ENCODE data around the gene CDH4. TPM values are rescaled to one million over a fixed set of nuclear protein-coding genes. Genes with fewer than 3 reads are reported as not detected.

The CDH4 gene
- total and polyA plus RNA-seq, 9 of the 15 experiments (the other 6 are each of a cell fraction or from before 2014, with no cell fraction given), result 0.04 TPM; not detected in 8

DNA sequence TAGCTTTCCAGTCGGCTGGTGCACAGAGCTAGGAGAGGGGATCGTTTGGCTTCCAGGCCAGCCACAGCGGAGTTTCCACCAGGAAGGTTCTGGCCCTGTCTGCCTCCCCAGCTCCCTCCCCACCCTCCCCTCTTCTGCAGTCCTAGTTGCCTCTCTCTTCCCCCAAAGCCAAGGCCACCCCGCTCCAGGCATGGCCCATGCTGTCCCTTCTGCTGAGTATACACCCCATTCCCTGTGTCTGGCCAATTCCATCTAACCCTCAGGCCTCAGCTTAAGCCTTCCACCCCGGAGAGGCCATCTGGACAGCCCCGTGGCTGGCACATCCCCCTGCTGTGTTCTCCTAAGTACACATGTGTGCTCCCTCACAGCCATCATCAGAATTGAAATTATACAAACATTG lies 167.4 kb downstream of the CDH4 start:
- Histone ChIP-seq H4K20me1 (replicated peaks; ENCODE audit: control insufficient read depth, insufficient read depth, low read length) (no peaks in the 10 kb centered on the region; the same call in 1 of the 2 replicates), H3K27me3 (ENCODE audit: control insufficient read depth in 2 of 2, insufficient read depth in 2 of 2, low read length in 2 of 2) (peaks cover 4 to 22% of the 10 kb centered on the region in 2 experiments; a peak in 3 of 5 replicates), H3K4me1 (replicated peaks in 1 of 2; ENCODE audit: control insufficient read depth in 2 of 2, insufficient read depth in 2 of 2, low read length in 2 of 2) (no peaks in the 10 kb centered on the region), H3K36me3 (ENCODE audit: control insufficient read depth, insufficient read depth, low read length) (no peaks in the 10 kb centered on the region), H3K4me3 (no peak overlapping the region), H3K4me2 (ENCODE audit: insufficient read depth, low read length) (no peak overlapping the region), H3K9me1 (ENCODE audit: control insufficient read depth, insufficient read depth, low read length) (no peaks in the 10 kb centered on the region), H3K9me3 (replicated peaks; ENCODE audit: control insufficient read depth, insufficient read depth, low read depth, low read length) (no peaks in the 10 kb centered on the region), H3K9ac (ENCODE audit: insufficient read depth in 1 of 2, low read depth in 2 of 2, low read length in 2 of 2) (no peak overlapping the region), H2AFZ (ENCODE audit: low read depth, low read length) (no peak overlapping the region), H3K27ac (ENCODE audit: extremely low read depth, low read depth, low read length) (no peak overlapping the region), H3K79me2 (ENCODE audit: control insufficient read depth, insufficient read depth, low read length) (no peaks in the 10 kb centered on the region)
- FAIRE-seq, result no peak
- in situ Hi-C loops (cut with MboI), result no loop called here
- WGBS (ENCODE audit: insufficient coverage, low coverage, missing lambda C conversion rate), result 0% methylated on average over 6 of the region's 6 CpGs
- ATAC-seq, result no peak
- no peak for DNase-seq (ENCODE audit: extremely low read depth in 1 of 4, low spot score in 3 of 4)
- BruUV-seq (replicated peaks), result no TSS peak
- ChIA-PET CTCF (ENCODE audit: low intra/inter-chr PET ratio) (no interaction called here), POLR2A (interaction anchor here (0.6 kb wide), 1 partner anchor 39 kb away, joined by 3 read pairs; no protein-coding TSS in a partner anchor)
- intact Hi-C loops (cut with micrococcal nuclease), result no loop called here
- TF ChIP-seq ZNF668 (CRISPR knock-in tag; IDR thresholded peaks at IDR 0.05) (no peak), HNRNPL (IDR thresholded peaks at IDR 0.05; ENCODE audit: low read depth, low read length) (no peak), CHD2 (IDR thresholded peaks at IDR 0.05; ENCODE audit: low read depth, low read length) (no peak), ZFP1 (CRISPR knock-in tag; IDR thresholded peaks at IDR 0.05) (no peak), NCOA6 (IDR thresholded peaks at IDR 0.05) (no peak), THRAP3 (IDR thresholded peaks at IDR 0.05; ENCODE audit: borderline replicate concordance) (no peak), SMC3 (conservative IDR thresholded peaks at IDR 0.05; ENCODE audit: insufficient read depth, low read depth, low read length) (no peak), MEIS2 (IDR thresholded peaks at IDR 0.05; ENCODE audit: partially characterized antibody) (no peak), ZNF77 (CRISPR knock-in tag; IDR thresholded peaks at IDR 0.05) (no peak), NBN (IDR thresholded peaks at IDR 0.05; ENCODE audit: low read depth) (no peak), JUNB (CRISPR knock-in tag; conservative IDR thresholded peaks at IDR 0.05) (no peak), CAMTA2 (CRISPR knock-in tag; conservative IDR thresholded peaks at IDR 0.05) (no peak), NFE2L1 (tag; IDR thresholded peaks at IDR 0.05; ENCODE audit: borderline replicate concordance, low read depth) (no peak)
- TF ChIP-seq, protein P1, sequence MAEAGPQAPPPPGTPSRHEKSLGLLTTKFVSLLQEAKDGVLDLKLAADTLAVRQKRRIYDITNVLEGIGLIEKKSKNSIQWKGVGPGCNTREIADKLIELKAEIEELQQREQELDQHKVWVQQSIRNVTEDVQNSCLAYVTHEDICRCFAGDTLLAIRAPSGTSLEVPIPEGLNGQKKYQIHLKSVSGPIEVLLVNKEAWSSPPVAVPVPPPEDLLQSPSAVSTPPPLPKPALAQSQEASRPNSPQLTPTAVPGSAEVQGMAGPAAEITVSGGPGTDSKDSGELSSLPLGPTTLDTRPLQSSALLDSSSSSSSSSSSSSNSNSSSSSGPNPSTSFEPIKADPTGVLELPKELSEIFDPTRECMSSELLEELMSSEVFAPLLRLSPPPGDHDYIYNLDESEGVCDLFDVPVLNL (CRISPR knock-in tag; IDR thresholded peaks at IDR 0.05; ENCODE audit: low read depth), result no peak
- TF ChIP-seq, protein P2, sequence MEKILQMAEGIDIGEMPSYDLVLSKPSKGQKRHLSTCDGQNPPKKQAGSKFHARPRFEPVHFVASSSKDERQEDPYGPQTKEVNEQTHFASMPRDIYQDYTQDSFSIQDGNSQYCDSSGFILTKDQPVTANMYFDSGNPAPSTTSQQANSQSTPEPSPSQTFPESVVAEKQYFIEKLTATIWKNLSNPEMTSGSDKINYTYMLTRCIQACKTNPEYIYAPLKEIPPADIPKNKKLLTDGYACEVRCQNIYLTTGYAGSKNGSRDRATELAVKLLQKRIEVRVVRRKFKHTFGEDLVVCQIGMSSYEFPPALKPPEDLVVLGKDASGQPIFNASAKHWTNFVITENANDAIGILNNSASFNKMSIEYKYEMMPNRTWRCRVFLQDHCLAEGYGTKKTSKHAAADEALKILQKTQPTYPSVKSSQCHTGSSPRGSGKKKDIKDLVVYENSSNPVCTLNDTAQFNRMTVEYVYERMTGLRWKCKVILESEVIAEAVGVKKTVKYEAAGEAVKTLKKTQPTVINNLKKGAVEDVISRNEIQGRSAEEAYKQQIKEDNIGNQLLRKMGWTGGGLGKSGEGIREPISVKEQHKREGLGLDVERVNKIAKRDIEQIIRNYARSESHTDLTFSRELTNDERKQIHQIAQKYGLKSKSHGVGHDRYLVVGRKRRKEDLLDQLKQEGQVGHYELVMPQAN (IDR thresholded peaks at IDR 0.05; ENCODE audit: borderline replicate concordance), result no peak
